Kidney (tissue), 14 donors: ENCODE data around the gene FYB1. TPM values are rescaled to one million over a fixed set of nuclear protein-coding genes. Genes with fewer than 3 reads are reported as not detected.

Source experiments
- DNase-seq, 5 donors: peaks; one replicate each; pipeline ENCODE4 v3.0.0-alpha.2; 2013 to 2020
- FAIRE-seq: peaks from 2 replicates; lab custom pipeline; 2012; peaks lifted over from hg19 to GRCh38; lab: Jason Lieb, UNC
- H3K27ac ChIP-seq, 2 donors: one replicate each; pipeline ENCODE4 v1.7.0; 2013; ENCODE audit warnings: low read depth in 2 of 2, low read length in 2 of 2, inconsistent platforms in 1 of 2
- H3K27me3 ChIP-seq: one replicate; pipeline ENCODE4 v1.7.1; 2013; ENCODE audit warnings: low read length, inconsistent platforms; ENCODE audit not compliant: control insufficient read depth, insufficient read depth
- H3K36me3 ChIP-seq, 3 donors: one replicate each; pipeline versions ENCODE4 v1.7.0 to v1.7.1; 2013; ENCODE audit warnings: low read length in 3 of 3, control low read depth in 1 of 3, inconsistent platforms in 1 of 3; ENCODE audit not compliant: insufficient read depth in 3 of 3, control insufficient read depth in 2 of 3
- H3K4me1 ChIP-seq, 3 donors: one replicate each; pipeline versions ENCODE4 v1.7.0 to v1.7.1; 2013; ENCODE audit warnings: low read length in 3 of 3, inconsistent platforms in 1 of 3, low read depth in 1 of 3; ENCODE audit not compliant: control insufficient read depth in 2 of 3, insufficient read depth in 2 of 3
- H3K4me3 ChIP-seq, 3 donors: one replicate each; pipeline versions ENCODE4 v1.7.0 to v1.8.1; 2013; ENCODE audit warnings: low read length in 3 of 3, control low read depth in 1 of 3, inconsistent platforms in 1 of 3
- H3K9ac ChIP-seq, 3 donors: one replicate each; pipeline versions ENCODE4 v1.7.0 to v1.7.1; 2013; ENCODE audit warnings: low read length in 3 of 3, control low read depth in 1 of 3, inconsistent platforms in 1 of 3
- H3K9me3 ChIP-seq, 3 donors: one replicate each; pipeline versions ENCODE4 v1.7.0 to v1.7.1; 2013; ENCODE audit warnings: low read length in 3 of 3, control low read depth in 1 of 3, inconsistent platforms in 1 of 3; ENCODE audit not compliant: control insufficient read depth in 2 of 3, insufficient read depth in 1 of 3
- CTCF ChIP-seq: IDR thresholded peaks from 3 replicates; pipeline ENCODE4 v1.5.1; 2012; ENCODE audit warnings: mild to moderate bottlenecking, moderate library complexity, borderline replicate concordance; ENCODE audit not compliant: insufficient read depth; ENCODE audit errors: extremely low read depth
- intact Hi-C: fragments of 100-400 bp; cut with DNase I; formaldehyde crosslinking; loops from one replicate; pipeline ENCODE4 v1.11.1; 2022
- polyA plus RNA-seq: library from polyadenylated mRNA; stranded (reverse); fragments of 350-450 nt; fragmentation: Illumina TruSeq; extraction: RNeasy Lipid Tissue Mini Kit (QIAGEN cat#74804); gene quantifications from one replicate; pipeline ENCODE4 v1.2.3, GENCODE V29; 2014; ENCODE audit warnings: low read depth, low replicate concordance; ENCODE audit not compliant: insufficient read depth
- total RNA-seq: library from RNA; stranded (reverse); fragmentation: NEBNext Ultra II Directional; extraction: Animal tissue kit (Norgen Biotek cat#: 25700); gene quantifications from one replicate; pipeline ENCODE4 v1.2.1, GENCODE V29; 2021
- donor health status: control.
- donor health status: control.
- donor health status: control.
- donor health status: control.
- donor health status: control.
- donor health status: DM: yes; HTN: yes; CAD: no.
- donor health status: Normal renal cell carcinoma (clear cell type).

FYB1 gene
- total and polyA plus RNA-seq, 2 donors from 2014 or later: 2.3 to 53.7 TPM

- Histone ChIP-seq H3K27ac (no peak overlapping the region), H3K27me3 (no peaks in the 10 kb centered on the region), H3K4me3 (no peak overlapping the region), H3K36me3 (no peaks in the 10 kb centered on the region), H3K9me3 (peaks cover 0 to 7% (median 3%) of the 10 kb centered on the region in 3 donors), H3K9ac (no peak overlapping the region), H3K4me1 (no peaks in the 10 kb centered on the region)
- FAIRE-seq (no peak), DNase-seq (no peak)
- intact Hi-C loops: no loop called here
- no peak for TF ChIP-seq CTCF
These were observed 21.4 kb upstream of the FYB1 start for GRCh38 chr5:39240750-39241149.

- TF ChIP-seq CTCF: no peak
- H3K9ac ChIP-seq: no peak overlapping the region
- no peak overlapping the region for H3K4me3 ChIP-seq
- H3K27me3 ChIP-seq: no peaks in the 10 kb centered on the region
- no peak overlapping the region for H3K27ac ChIP-seq
- intact Hi-C loops: no loop called here
- DNase-seq: no peak
- FAIRE-seq: no peak
- H3K36me3 ChIP-seq: no peaks in the 10 kb centered on the region
- peaks cover 0 to 7% (median 3%) of the 10 kb centered on the region in 3 donors for H3K9me3 ChIP-seq
- H3K4me1 ChIP-seq: no peaks in the 10 kb centered on the region
These were observed 19.2 kb upstream of the FYB1 start for GRCh38 chr5:39238366-39239105.

- peaks cover 0 to 7% (median 3%) of the 10 kb centered on the region in 3 donors for H3K9me3 ChIP-seq
- no peak for TF ChIP-seq CTCF
- no peak overlapping the region for H3K9ac ChIP-seq
- no peak overlapping the region for H3K27ac ChIP-seq
- FAIRE-seq: no peak
- intact Hi-C loops: no loop called here
- no peaks in the 10 kb centered on the region for H3K36me3 ChIP-seq
- no peaks in the 10 kb centered on the region for H3K27me3 ChIP-seq
- H3K4me1 ChIP-seq: no peaks in the 10 kb centered on the region
- DNase-seq: no peak
- no peak overlapping the region for H3K4me3 ChIP-seq
These were observed 17.4 kb upstream of the FYB1 start for GRCh38 chr5:39236718-39237117.
